Anterior cingulate cortex (tissue), 58 donors: ENCODE data around the gene CLIC5.

Source experiments
- DNase-seq, 58 donors: peaks; one replicate each; lab custom pipeline; 2025; lab: John Stamatoyannopoulos, UW

Gene CLIC5

DNA sequence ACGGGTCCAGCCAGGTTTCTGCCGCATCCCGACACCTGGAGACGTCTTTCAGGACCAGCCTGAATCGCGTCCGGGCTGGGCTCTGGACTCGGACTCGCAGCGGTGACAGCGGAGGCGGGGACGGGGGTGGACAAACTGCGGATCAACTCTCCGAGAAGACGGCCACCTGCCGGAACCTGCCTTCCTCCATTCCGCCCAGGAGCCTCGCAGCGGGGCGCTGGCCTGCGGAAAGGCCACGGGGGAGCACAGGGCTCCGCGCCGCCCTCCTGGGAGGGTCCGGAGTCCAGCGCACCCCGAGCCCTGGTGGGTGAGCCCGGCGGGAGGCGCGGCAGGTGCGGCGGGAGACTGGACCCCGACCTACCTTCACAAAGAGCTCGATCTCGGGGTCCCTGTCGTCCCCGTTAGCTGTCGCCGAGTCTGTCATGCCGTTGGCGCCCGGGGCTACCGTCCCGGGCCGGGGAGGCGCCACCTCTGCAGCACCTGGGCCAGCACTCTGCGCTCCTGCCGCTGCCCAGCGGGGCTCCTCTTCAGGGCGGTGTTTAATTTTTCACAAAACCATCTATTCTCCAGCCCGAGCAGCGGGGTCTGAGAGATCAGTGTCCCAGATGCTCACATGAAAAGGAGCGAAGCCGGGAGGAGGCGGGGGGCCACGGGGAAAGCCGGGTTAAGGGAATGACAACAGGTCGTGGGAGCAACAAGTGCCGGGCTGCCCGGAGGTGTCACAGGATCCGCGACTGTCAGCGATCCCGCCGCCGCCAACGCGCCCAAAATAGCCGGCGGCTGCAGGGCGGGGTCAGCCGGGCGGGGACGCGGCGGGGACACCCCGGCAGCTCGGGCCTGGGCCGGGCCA is at the start of gene CLIC5:
Gene CLIC5 (minus strand): TSS at position 742 of the 850 bp plus-strand sequence. CDS start 318 bp downstream, at position 424.
- DNase-seq, result peak in 4 of 58 donors; percentile 1 to 23 (median 14)

DNA sequence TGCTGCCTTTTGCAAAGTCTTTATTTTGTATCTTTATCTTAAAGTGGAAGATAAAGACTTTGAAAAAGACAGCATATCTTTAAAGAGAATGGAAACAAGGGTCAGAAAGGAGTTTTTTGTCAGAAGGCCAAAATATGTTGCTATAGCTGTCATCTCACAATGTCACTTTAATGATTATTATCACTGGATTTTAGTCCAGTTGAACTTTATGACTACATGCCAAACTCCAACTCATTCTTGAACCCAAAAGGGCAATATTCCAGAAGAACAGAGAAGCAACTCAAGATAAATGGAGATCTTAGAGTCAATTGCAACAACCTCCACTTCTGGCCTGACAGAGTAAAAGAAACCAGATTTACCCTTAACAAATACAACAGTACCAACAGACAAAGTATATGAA is 47.3 kb upstream of the CLIC5 start:
- DNase-seq, result no peak

DNA sequence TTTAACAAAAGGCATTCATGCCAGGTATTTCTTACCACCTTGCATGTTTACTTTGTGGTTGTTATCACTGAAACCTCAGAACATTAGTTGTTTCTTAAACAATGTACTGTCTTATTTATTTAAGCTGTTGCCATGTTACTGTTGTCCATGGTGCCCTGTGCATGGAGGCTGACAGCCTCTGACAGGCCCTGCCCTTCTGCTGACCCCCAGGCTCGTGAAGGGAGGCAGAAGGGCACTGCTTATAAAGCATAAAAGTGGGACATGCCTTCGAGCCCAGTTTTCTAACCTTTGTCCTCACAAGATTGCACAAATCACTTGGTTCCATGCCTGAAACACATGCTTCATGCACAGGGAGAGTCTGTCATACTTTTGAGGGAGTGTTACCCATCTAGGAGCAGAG is 46.7 kb upstream of the CLIC5 start:
- DNase-seq, result no peak

DNA sequence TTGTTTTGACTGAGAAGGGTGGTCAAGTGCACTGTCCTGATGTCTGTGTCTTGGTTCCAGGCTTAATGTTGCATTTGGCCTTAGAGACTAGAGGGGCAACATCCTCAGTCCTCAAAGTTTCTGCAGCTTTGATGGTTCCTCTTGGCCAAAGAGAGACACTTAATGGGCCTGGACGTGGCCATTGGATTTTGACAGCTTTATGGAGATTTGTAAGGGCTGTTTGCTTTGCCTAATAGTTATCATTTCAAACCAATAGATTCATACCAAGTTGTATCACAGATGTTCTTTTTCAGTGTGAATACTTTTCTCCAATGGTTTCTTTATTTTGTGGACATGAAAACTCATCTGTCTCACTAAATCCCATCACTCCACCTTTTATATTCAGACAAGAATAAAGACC is 45.8 kb upstream of the CLIC5 start:
- no peak for DNase-seq

DNA sequence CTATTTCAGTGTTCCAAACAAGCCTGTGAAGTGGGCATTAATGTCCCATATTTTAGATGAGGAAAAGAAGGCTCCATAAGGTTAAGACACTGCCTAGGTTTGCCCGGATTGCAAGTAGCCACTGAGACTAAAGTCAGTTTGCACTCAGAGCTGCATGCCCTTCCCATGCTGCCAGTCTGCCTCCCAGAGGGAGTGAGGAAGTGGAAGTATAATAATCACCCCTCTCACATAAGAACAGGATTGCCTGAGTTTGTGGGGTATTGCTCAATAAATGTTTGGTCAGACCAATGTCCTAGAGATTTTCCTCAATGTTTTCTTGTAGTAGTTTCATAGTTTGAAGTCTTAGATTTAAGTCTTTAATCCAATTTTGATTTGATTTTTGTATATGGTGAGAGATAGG is 43.9 kb upstream of the CLIC5 start:
- no peak for DNase-seq

DNA sequence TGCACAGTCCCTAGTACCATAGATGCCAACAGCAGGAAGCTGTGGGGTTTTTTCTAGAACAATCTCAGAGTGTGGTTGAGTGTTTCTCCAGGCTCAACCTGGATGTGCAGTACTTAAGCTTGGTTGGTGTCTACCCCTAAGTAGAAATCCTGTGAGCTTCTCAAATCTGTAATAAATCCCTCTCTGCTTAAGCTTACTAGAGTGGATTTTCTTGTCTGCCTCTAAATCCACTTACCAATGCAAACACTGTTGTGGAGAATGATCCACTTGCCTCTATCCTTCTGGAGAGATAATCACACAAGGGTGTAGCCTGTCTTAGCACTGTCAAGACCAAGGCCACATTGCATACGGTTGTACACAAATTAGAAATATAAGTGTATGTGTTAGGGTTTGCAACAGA is 43.3 kb upstream of the CLIC5 start:
- no peak for DNase-seq

DNA sequence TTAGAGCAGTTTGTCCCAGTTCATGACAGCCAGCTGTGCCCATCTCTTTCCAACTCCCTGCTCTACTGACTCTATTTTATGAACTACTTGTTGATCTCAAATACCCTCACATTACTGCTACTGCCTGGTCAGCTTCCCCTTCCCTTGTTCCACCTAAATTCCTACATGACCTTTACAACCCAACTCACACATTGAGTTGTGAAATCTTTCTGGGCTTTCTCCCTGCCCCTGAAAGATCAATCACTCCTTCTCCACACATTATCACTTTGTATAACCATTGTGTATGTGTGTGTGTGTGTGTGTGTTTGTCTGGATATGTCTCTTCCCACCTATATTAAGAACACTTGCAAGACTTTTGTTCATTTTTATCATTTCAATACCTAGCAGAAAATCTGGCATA is 42.1 kb upstream of the CLIC5 start:
- no peak for DNase-seq

DNA sequence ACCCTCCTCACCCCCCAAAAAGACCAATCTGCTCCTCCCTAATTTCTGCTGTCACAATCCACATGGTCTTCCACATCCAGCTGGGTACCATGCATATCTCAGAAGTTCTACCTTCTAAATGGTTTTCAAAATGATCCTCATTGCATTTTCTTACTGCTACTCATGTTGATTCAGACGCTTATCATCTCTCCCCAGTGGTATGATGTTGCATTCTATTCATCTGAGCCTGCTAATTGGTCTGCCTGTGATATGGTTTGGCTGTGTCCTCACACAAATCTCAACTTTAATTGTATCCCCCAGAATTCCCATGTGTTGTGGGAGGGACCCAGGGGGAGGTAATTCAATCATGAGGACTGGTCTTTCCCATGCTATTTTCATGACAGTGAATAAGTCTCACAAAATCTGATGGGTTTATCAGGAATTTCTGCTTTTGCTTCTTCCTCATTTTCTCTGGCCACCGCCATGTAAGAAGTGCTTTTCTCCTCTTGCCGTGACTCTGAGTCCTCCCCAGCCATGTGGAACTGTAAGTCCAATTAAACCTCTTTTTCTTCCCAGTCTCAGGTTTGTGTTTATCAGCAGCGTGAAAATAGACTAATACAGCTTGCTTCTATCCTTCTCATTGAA is 41.4 kb upstream of the CLIC5 start:
- DNase-seq, result no peak

DNA sequence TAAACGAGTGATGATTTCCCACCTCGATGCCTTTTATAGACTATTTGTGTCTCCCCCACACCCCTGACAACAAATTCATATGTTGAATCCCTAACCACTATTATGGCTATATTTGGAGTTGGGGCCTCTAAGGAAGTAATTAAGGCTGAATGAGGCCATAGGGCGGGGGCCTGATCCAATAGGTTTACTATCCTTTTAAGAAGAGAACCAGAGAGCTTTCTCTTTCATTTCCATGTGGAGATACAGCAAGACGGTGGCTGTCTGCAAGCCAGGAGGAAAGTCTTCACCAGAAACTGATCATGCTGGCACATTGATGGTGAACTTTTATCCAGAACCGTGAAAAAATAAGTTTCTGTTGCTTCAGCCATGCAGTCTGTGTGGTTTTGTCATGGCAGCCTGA is 38.9 kb upstream of the CLIC5 start:
- no peak for DNase-seq

DNA sequence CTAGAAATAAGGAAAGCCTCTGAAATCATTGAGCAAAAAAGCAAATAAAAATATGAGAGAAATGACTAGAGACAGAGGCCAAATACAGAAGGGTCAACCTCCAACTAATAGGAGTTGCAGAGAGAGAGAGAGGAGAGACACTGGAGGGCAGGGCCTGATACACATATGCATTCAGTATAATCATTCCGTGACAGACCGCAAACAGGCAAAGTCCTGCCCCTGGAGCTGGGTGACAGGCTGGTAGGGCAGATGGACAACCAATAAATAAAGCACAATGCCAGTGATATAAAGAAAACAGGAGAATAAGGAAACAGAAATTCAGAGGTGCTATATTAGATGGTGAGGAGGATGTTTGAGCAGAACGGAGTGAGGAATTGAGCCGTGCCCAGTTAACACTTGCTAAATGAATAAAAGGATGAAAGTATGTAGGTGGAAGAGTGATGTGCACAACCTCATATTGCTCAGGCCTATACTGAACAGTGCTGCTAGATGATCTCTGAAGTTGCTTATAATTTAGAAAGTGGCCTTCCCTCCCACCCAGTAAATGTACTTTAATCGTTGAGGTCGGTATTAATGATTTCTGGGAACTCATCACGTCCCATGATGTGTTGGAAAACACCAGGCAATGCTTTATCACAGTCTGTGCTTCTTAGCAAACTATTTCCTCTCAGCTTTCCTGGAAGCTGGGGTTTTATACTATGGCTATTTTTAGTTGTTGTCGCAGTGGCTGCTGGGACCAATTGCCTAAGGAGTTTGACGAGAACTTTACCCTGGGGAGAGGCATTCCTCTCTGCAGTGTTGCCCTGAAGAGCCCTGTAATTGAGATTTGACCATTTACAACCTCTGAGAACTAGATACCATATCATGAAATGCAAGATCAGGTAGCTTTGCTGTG is 37.6 kb upstream of the CLIC5 start:
- DNase-seq, result peak in 1 of 58 donors; percentile 1

DNA sequence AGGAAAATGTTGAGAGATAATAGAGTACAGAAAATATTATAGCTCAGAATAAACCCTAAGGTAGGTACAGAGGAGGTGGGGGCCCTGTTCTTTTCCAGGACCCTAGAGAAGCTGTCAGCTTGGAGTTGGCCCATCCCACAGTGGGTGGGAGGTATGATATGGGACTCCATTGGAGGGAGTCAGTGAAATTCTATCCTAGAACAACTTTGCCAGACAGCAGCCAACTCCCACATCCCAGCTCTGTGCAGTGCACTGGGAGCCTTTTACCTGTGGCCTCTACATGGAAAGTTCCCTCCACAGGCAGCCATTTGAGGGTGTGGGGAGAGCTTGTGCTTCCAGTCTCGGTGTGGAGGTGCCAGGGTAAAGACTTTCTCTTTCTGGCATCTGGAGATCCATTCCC is 36.8 kb upstream of the CLIC5 start:
- DNase-seq, result no peak

DNA sequence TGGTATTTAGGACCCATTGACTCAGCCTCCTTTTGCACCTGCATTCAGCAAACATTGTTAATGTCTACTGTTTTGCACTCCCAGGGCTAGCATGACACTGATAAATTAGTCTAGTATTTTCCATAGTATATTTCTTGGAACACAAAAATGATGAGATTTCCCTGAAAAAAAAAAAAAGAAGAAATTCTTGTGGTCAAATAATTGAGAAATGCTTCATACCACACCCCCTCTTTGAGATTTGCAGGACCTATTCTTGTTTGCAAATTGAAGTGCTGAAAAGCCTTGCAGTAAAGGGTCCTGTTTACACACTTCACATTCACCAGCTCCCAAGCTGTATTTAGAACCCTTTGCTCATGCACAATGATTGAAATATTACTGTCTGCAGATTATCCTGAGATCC is 36.3 kb upstream of the CLIC5 start:
- DNase-seq, result no peak

DNA sequence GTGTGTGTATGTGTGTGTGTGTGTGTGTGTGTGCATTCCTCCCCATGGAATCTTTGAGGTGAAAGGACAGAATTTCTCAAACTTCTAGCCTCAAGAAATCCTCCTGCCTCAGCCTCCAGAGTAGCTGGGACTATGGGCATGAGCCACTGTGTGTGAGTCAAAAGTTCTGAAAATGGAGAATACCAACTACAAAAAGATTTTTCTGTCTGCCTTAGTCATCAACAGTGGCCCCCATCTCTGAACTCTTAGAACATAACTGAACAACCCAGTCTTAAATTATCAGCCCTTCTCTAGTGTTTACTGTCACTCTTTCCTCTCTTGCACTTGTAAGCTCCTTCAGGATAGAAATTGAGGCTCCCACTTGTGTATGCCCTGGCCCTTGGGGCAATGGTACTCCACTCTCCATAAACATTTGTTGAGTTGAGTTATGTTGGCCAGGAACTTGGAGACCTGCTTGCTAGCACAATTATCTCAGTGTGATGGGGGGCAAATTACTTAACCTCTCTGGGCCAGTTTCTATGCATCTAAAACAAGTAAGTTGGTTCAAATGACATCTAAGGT is 35.3 kb upstream of the CLIC5 start:
- no peak for DNase-seq

DNA sequence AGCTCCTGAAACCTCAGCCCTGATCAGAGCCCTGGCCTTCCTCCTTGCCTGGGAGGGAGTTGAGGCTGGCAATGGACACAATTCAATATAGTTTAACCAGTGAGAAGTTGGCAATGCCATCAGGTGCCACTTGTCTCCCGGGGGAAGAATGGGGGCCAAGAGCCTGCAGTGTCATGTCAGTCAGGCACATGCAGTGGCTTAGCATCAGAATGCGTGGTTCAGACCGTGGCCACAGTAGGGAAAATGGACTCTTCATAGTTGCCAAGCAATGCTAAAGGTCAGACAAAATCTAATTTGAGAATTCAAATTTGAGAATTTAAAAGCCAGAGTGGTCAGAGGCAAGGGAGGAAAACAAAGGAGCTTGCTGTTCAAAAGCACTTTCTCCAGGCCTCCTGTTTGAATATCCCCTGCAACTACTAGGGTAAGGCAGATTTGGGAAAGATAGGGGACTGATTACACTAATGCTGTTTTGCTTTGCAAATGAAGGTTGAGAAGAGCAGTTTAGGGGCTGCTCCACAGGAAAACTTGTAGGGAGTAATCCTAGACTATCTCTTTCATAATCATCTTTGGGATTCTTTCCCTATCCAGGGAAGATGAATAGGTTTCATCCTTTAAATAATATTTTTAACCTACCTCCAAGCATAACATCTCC is 33.1 kb upstream of the CLIC5 start:
- DNase-seq, result no peak

DNA sequence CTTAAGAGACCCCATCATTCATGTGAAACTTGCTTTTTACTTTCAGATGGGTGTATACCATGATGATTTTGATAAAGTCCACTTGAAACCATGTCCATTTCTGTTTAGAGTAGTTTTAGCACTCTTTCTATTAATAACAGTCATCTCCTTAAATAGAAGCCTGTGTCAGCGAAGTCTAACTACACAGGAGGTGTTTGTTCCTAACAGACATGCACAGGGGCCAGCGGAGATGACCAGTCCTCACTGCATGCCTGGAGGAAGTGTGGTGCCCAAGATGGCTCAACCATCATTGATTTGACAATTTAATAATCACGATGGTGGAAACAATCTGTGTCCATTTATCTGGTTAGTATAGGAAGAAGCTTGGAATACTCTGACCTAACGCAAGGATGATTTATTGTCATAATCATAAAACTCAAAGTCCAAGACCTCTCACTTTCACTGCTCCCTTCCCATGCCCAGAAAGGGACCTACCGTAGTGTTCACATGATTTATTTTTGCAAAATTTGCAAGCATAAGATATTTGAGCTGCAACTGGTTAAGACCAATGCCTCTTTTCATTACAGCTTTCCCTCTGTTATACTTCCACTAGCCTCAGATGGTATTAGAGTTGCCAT is 31.0 kb upstream of the CLIC5 start:
- no peak for DNase-seq

DNA sequence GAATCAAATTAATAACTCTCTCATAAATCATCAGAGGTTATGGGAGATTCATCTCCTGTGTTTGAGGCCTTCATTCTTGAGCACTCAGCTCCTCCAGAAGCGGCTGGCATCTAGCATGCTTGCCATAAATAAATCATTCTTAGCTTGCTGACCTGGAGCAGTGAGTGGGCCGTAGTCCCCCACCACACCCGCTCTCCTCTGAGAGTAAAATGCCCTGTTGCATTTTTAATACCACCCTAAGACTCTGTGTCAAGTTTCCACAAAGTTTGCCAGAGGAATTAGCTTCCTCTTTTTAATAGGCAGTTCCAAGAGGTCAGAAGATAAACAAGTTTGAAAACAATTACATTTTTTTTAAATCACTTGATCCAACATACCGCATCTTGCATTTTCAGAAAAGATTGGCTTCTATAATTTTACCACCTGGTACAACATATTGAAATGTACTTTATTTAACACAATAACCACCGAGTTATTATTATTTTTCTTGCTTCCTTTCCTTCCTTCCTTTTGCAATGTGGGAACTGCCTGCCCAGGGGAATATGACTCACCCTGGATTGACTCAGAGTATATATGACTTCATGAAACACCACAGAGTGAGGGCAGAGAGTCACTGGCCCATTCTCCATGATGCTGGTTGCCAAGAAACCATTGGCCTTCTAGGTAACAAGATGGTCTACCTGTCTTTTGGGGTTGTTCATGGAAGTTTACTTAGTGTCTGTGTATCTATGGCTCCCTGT is 29.4 kb upstream of the CLIC5 start:
- DNase-seq, result no peak

DNA sequence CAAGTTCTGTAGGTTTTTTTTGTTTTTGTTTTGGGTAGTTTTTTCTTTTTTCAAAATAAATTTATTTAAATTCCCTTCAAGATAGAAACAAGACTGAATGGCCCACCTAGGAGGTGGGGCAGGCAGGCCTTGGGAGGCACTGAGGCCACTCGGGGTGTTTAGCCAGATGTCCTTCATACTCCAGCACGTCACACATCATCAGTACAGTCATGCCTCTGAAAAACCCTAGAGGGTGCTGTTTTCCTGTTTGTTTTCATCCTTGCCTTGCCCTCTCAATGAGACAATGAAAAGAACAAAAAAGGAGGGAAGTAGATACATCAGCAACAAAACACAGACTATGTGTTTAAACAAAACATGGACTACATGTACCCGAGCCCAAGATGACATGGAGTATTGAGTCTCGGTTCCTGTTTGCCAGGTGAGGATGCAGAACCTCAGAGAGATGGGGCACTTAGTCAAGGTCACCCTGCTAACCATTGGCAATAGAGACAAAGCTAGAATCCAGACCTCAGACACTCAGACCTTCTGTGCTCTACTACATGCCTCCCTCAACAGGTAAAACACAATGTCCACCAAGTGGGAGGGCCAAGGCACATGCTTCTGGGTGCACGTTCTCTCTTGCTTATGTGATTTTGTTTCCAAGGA is 26.8 kb upstream of the CLIC5 start:
- DNase-seq, result peak in 1 of 58 donors; percentile 1

DNA sequence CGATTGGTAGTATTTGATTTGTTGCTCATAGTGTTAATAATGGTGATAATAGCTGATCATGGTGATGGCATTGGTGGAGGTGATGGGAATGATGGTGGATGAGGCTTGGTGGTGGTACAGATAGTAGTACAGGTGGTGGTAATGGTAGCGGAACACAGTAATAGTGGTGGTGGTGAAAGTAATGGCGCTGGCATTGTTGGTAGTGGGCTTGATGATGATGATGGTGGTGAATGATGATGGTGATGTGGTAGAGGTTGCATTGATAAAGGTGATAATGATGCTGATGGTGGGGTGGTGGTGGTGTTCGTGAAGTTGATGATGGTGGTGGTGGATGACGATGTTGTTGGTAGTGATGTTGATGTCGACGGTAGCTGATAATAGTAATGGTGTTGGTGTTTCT is 24.6 kb upstream of the CLIC5 start:
- no peak for DNase-seq

DNA sequence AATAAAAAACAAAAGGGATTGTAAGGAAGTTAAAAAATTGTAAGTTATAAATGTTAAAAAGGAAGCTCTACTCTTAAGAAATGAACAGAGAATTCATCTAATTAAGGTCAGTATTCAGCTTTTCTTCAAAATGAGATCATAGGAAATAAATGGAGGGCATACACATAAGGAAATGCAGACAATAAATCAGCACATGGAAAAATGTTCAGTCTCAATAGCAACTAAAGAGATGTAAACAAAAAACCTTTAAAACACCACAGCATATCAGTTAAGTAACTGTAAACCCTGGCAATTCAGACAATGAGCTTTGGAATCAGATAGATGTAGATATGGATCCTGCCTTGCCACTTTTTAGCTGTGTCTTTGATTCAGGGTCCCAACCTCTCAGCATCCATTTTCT is 24.0 kb upstream of the CLIC5 start:
- no peak for DNase-seq
